ENCODE measurements around the gene CNPY1. TPM values are rescaled to one million over a fixed set of nuclear protein-coding genes. Genes with fewer than 3 reads are reported as not detected.

Gene CNPY1
- total RNA-seq, 2 donors from 2014 or later: not detected

GRCh38 chr7:155483868-155484325 lies 62.5 kb downstream of the CNPY1 start:
- intact Hi-C loops (cut with DNase I): no loop called here
- DNase-seq (no peak), ATAC-seq (peak in 1 of 2 donors; percentile 41)

GRCh38 chr7:155483245-155483644 lies 63.1 kb downstream of the CNPY1 start:
- DNase-seq: no peak
- ATAC-seq: no peak
- intact Hi-C loops (cut with DNase I): no loop called here

GRCh38 chr7:155482511-155483183 lies 63.7 kb downstream of the CNPY1 start:
- ATAC-seq: no peak
- no peak for DNase-seq
- intact Hi-C loops (cut with DNase I): no loop called here

- DNase-seq: no peak
- intact Hi-C loops (cut with DNase I): no loop called here
- no peak for ATAC-seq
Observed at GRCh38 chr7:155481764-155482163, 64.6 kb downstream of the CNPY1 start.

GRCh38 chr7:155477476-155477875 lies 68.9 kb downstream of the CNPY1 start:
- ATAC-seq (no peak), DNase-seq (no peak)
- intact Hi-C loops (cut with DNase I): no loop called here

DNA sequence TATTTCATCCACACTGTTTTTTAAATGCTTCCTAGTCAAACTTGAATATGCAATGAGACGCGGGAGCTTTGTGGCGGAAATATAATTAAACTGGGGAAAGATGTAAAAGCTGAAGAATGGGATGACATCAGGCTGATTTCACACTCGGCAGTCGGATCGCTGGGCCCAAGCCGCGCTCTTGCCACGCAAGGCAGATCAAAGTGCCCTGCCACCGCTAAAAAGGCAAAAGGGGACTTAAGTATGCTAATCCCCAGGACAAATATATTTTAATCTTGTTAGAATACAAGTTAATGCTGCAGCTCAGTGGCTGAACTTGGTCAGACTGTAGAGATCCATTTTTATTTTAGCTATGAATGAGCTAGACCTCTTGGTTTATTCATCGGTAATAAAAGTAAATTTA lies 74.6 kb downstream of the CNPY1 start:
- DNase-seq (no peak), ATAC-seq (no peak)
- intact Hi-C loops (cut with DNase I): no loop called here

- DNase-seq (no peak), ATAC-seq (no peak)
- intact Hi-C loops (cut with DNase I): no loop called here
Observed at GRCh38 chr7:155470686-155471638, 75.4 kb downstream of the CNPY1 start.

GRCh38 chr7:155470186-155470487 lies 76.2 kb downstream of the CNPY1 start:
- ATAC-seq: no peak
- intact Hi-C loops (cut with DNase I): no loop called here
- no peak for DNase-seq

DNA sequence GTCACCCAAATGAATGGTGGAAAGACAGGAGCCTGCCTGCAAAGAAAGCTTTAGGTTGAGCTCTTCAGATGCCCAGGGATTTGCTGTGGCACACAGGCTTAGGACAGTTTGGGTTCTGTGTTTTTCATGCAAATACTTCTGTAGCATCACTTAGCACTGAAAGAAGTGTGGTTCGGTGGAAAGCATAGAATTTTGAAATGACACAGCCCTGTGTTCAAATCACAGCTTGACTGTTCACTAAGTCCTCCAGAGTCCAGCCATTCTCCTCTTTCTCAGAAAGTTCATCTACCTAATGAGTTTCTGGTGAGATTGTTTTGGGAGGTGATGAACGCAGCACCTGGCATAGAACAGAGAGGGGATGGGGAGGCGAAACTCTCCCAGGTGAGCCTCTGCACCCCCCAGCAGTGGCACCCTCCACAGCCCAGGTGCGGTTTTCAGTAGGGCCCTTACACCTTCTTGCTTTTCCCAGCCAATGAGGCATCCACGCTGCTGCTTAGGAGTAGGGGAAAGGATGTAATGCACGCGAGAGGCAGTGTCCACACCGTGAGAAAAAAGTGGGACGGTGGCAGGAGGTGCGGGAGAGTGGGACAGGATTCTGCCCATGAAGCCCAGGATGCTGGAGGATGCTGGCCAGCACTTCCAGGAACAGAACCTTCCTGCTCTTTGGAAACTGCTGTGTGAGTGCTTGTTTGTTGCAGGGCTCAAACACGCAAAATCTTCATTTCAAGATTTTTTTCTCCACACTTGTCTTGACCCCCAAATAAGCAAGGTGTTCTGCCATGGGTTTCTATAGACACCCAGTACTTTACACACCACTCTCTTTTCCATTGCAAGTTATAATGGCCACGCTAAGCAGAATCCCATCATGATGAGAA lies 76.8 kb downstream of the CNPY1 start:
- ATAC-seq: no peak
- no peak for DNase-seq
- intact Hi-C loops (cut with DNase I): no loop called here

GRCh38 chr7:155468785-155469148 lies 77.6 kb downstream of the CNPY1 start:
- intact Hi-C loops (cut with DNase I): no loop called here
- ATAC-seq (no peak), DNase-seq (no peak)

GRCh38 chr7:155467846-155468784 lies 78.2 kb downstream of the CNPY1 start:
- no peak for DNase-seq
- ATAC-seq: peak; percentile 18 to 31
- intact Hi-C loops (cut with DNase I): no loop called here

DNA sequence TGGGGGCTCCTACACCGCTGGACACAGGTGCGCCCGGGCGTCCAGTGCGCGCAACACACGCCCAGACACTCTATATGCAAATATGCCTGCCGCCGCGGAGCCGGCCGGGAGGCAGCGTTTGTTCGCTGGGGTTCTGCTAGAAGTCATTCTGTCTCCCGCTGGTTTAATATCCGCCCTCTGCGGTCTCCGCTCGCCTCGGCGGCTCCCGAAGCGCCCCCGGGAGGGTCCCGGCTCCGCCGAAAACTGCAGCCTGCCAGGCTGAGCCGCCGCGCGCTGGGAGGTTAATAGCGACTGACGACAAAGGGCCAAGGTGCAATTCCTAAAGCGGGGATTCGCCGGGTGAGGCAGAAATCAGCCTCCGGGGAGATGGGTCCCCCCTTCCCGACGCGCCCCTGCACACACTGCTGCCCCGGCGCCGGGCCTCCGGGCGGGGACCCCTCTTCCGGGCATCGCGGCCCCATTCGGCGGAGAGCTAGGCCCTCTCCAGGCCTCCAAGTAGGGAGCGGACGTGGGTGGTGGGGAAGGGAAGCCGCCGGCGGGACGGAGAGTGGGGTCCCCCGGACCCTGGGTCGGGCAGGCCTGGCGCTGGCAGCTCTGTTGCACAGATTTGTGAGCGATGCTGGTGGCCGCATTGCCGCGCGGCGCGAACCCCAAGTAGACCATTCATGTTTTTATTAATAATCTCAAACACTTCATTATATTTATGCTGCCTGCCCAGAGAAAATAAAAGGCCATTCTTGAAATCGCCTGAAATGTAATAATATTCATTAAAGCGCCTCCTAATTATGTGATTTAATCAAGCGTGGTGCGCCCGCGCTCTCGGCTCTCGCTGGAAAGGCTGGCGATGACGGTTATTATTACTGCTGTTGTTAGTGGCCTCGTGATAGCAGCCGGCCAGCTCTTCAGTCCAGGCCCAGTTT lies 79.3 kb downstream of the CNPY1 start:
- DNase-seq (no peak), ATAC-seq (peak in 1 of 2 donors; percentile 14)
- intact Hi-C loops (cut with DNase I): no loop called here

- no peak for ATAC-seq
- no peak for DNase-seq
- intact Hi-C loops (cut with DNase I): no loop called here
Observed at GRCh38 chr7:155466142-155466813, 80.1 kb downstream of the CNPY1 start.

DNA sequence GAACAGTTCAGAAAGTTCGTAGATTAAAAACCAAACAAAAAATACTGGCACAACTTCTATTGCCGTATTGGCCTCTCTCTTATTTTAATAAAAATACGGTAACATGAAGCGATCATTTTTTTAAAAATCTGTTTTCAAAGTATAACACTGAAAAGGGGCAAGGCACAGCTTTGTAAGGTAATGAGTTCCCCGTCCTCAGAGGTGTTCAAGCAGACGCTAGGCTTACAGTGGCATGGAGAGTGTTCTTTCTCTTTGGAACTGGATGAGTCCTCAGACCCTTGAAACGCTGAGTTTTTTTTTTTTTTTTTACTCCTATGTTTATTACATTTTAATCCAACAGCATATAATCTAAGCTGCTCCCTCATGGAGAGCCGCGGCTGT lies 80.6 kb downstream of the CNPY1 start:
- intact Hi-C loops (cut with DNase I): no loop called here
- DNase-seq (no peak), ATAC-seq (no peak)

- intact Hi-C loops (cut with DNase I): no loop called here
- ATAC-seq: no peak
Observed at GRCh38 chr7:155464948-155465739, 81.2 kb downstream of the CNPY1 start.

DNA sequence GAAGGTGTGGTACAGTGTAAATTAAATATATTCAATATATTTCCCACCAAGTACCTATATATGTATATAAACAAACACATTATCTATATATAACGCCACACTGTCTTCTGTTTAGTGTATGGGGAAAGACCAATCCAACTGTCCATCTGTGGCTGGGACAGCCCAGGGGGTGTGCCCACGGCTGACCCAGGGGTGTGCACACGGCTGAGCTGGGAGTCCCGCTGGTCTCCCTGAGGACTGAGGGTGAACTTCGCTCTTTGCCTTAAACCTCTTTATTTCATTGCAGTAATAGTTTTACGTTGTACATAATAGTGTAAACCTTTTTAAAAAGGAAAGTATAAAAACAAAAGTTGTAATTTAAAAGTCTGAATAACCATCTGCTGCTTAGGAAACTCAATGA lies 82.2 kb downstream of the CNPY1 start:
- ATAC-seq (no peak), DNase-seq (no peak)
- intact Hi-C loops (cut with DNase I): no loop called here

More at GRCh38 chr7:155464948-155465739, 81.2 kb downstream of the CNPY1 start:
- DNase-seq: no peak
